ENCODE data around the gene CCND1. TPM values are rescaled to one million over a fixed set of nuclear protein-coding genes. Genes with fewer than 3 reads are reported as not detected.

CCND1 gene
- total and polyA plus RNA-seq, 7 experiments from 2014 or later, result 0.26 to 4.9 (median 0.84) TPM

DNA sequence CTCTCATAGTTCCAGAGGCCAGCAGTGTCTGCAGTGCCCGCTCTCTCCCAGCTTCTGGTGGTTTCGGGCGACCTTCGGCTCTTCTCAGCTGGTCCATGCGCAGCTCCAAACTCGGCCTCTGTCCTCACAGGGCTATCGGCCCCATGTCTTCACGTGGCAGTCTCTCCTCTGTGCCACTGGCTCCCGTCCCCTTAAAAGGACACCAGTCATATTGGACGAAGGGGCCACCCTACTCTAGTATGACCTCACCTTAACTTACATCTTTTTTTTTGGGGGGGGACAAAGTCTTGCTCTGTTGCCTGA lies 20.4 kb downstream of the CCND1 start:
- Histone ChIP-seq H3K9me3 (ENCODE audit: control insufficient read depth in 2 of 3, low read length in 3 of 3) (no peaks in the 10 kb centered on the region), H3K4me1 (ENCODE audit: control insufficient read depth in 2 of 2, insufficient read depth in 2 of 2, low read length in 2 of 2) (no peaks in the 10 kb centered on the region), H3K27ac (ENCODE audit: low read depth, low read length) (no peak overlapping the region), H3K36me3 (ENCODE audit: control insufficient read depth in 2 of 3, insufficient read depth in 3 of 3, low read length in 3 of 3) (peaks cover 0 to 48% (median 0%) of the 10 kb centered on the region in 3 experiments), H3K4me3 (ENCODE audit: low read length) (no peak overlapping the region), H3K27me3 (ENCODE audit: control insufficient read depth in 2 of 2, insufficient read depth in 2 of 2, low read length in 2 of 2) (no peaks in the 10 kb centered on the region)
- Mint-ChIP-seq H3K4me3 (no peak overlapping the region), H3K36me3 (peaks cover 0 to 25% (median 0%) of the 10 kb centered on the region in 5 donors), H3K4me1 (peaks cover 0 to 5% (median 0%) of the 10 kb centered on the region in 7 donors), H3K9me3 (no peaks in the 10 kb centered on the region), H3K27ac (no peak overlapping the region), H3K27me3 (no peaks in the 10 kb centered on the region)
- ChIA-PET CTCF (no interaction called here), POLR2A (no interaction called here)
- intact Hi-C loops (cut with micrococcal nuclease), result no loop called here
- no peak for ATAC-seq
- DNase-seq, result no peak

DNA sequence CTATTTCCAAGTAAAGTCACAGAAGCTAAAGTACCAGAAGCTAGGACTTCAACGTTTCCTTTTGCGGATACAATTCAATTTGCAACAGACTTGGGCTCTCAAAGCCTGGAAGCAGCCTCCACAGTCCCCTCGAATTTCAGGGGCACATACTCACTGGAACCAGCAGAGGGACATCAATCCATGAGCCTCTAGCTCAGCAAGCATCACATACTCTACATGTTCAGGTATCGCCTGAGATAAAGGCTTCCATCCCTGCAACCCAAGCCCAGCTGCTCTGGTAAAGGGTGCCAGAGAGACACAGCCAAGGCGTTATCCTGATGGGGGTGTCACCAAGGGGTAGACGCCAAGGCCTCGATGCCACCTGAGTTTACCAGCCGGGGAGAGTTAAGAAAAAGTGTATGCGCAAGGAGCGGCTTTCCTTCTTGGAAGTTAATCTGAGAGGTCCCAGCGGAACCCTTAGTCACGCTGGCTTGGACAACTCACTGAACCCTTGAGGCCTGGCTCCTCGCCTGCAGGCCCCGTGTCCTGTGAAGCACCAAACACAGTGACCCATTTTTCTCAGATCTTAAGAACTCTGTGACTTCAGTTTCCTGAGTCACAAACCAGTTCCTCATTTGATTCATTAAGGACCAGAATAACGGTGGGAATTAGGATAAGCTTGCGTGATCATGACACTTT lies 21.2 kb downstream of the CCND1 start:
- Histone ChIP-seq H3K27me3 (ENCODE audit: control insufficient read depth in 2 of 2, insufficient read depth in 2 of 2, low read length in 2 of 2) (no peaks in the 10 kb centered on the region), H3K36me3 (ENCODE audit: control insufficient read depth in 2 of 3, insufficient read depth in 3 of 3, low read length in 3 of 3) (peaks cover 0 to 56% (median 1%) of the 10 kb centered on the region in 3 experiments), H3K9me3 (ENCODE audit: control insufficient read depth in 2 of 3, low read length in 3 of 3) (no peaks in the 10 kb centered on the region), H3K4me3 (ENCODE audit: low read length) (no peak overlapping the region), H3K27ac (ENCODE audit: low read depth, low read length) (no peak overlapping the region), H3K4me1 (ENCODE audit: control insufficient read depth in 2 of 2, insufficient read depth in 2 of 2, low read length in 2 of 2) (no peaks in the 10 kb centered on the region)
- ChIA-PET CTCF (no interaction called here), POLR2A (no interaction called here)
- Mint-ChIP-seq H3K9me3 (no peaks in the 10 kb centered on the region), H3K4me1 (peaks cover 0 to 5% (median 0%) of the 10 kb centered on the region in 7 donors), H3K4me3 (no peak overlapping the region), H3K36me3 (peaks cover 0 to 25% (median 0%) of the 10 kb centered on the region in 5 donors), H3K27me3 (no peaks in the 10 kb centered on the region), H3K27ac (peak overlapping the region in 1 of 9 donors; percentile 40)
- no peak for DNase-seq
- ATAC-seq, result peak; percentile 60
- intact Hi-C loops (cut with micrococcal nuclease), result no loop called here

DNA sequence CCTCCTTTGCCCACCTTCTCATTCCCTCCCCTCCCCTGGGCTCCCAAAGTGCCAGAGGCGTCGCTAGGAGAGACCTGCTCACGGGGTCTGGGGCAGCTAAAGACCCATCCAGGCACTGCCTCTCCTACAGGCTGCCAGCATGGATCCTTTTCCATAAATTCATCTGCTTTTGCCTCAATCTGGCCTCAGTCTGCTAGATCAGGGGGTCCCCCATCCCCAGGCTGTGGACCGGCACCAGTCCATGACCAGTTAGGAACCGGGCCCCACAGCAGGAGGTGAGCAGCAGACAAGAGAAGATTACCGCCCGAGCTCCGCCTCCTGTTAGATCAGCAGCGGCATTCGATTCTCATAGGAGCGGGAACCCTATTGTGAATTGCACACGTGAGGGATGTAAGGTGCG lies 21.9 kb downstream of the CCND1 start:
- H3K4me3 Mint-ChIP-seq, result no peak overlapping the region
- no peaks in the 10 kb centered on the region for H3K4me1 ChIP-seq (ENCODE audit: control insufficient read depth in 2 of 2, insufficient read depth in 2 of 2, low read length in 2 of 2)
- intact Hi-C loops (cut with micrococcal nuclease), result no loop called here
- H3K9me3 ChIP-seq (ENCODE audit: control insufficient read depth in 2 of 3, low read length in 3 of 3), result no peaks in the 10 kb centered on the region
- H3K4me3 ChIP-seq (ENCODE audit: low read length), result no peak overlapping the region
- peaks cover 0 to 32% (median 4%) of the 10 kb centered on the region in 5 donors for H3K36me3 Mint-ChIP-seq
- H3K27me3 Mint-ChIP-seq, result no peaks in the 10 kb centered on the region
- no peaks in the 10 kb centered on the region for H3K27me3 ChIP-seq (ENCODE audit: control insufficient read depth in 2 of 2, insufficient read depth in 2 of 2, low read length in 2 of 2)
- H3K4me1 Mint-ChIP-seq, result peaks cover 0 to 11% (median 0%) of the 10 kb centered on the region in 7 donors
- no peaks in the 10 kb centered on the region for H3K9me3 Mint-ChIP-seq
- ChIA-PET POLR2A (no interaction called here), CTCF (no interaction called here)
- ATAC-seq (no peak), DNase-seq (no peak)
- no peak overlapping the region for H3K27ac ChIP-seq (ENCODE audit: low read depth, low read length)
- peaks cover 0 to 62% (median 4%) of the 10 kb centered on the region in 3 experiments for H3K36me3 ChIP-seq (ENCODE audit: control insufficient read depth in 2 of 3, insufficient read depth in 3 of 3, low read length in 3 of 3)
- no peak overlapping the region for H3K27ac Mint-ChIP-seq

- no peaks in the 10 kb centered on the region for H3K27me3 Mint-ChIP-seq
- intact Hi-C loops (cut with micrococcal nuclease), result no loop called here
- Histone ChIP-seq H3K9me3 (ENCODE audit: control insufficient read depth in 2 of 3, low read length in 3 of 3) (no peaks in the 10 kb centered on the region), H3K4me3 (ENCODE audit: low read length) (no peak overlapping the region), H3K27ac (ENCODE audit: low read depth, low read length) (no peak overlapping the region), H3K27me3 (ENCODE audit: control insufficient read depth in 2 of 2, insufficient read depth in 2 of 2, low read length in 2 of 2) (no peaks in the 10 kb centered on the region), H3K4me1 (ENCODE audit: control insufficient read depth in 2 of 2, insufficient read depth in 2 of 2, low read length in 2 of 2) (no peaks in the 10 kb centered on the region), H3K36me3 (ENCODE audit: control insufficient read depth in 2 of 3, insufficient read depth in 3 of 3, low read length in 3 of 3) (peaks cover 0 to 68% (median 4%) of the 10 kb centered on the region in 3 experiments)
- ATAC-seq (no peak), DNase-seq (no peak)
- H3K9me3 Mint-ChIP-seq, result no peaks in the 10 kb centered on the region
- H3K27ac Mint-ChIP-seq, result no peak overlapping the region
- no peak overlapping the region for H3K4me3 Mint-ChIP-seq
- H3K4me1 Mint-ChIP-seq, result peaks cover 0 to 14% (median 0%) of the 10 kb centered on the region in 7 donors
- ChIA-PET POLR2A (no interaction called here), CTCF (no interaction called here)
- H3K36me3 Mint-ChIP-seq, result peaks cover 0 to 34% (median 5%) of the 10 kb centered on the region in 5 donors
Measured at GRCh38 chr11:69663326-69663725, 22.4 kb downstream of the CCND1 start.

GRCh38 chr11:69664103-69664775 lies 23.3 kb downstream of the CCND1 start:
- no peak overlapping the region for H3K4me3 ChIP-seq (ENCODE audit: low read length)
- Mint-ChIP-seq H3K4me1 (peaks cover 0 to 14% (median 0%) of the 10 kb centered on the region in 7 donors), H3K36me3 (peaks cover 0 to 37% (median 5%) of the 10 kb centered on the region in 5 donors), H3K27ac (peak overlapping the region in 2 of 9 donors; percentile 41 to 65), H3K9me3 (no peaks in the 10 kb centered on the region), H3K27me3 (no peaks in the 10 kb centered on the region), H3K4me3 (no peak overlapping the region)
- ATAC-seq, result no peak
- no peak overlapping the region for H3K27ac ChIP-seq (ENCODE audit: low read depth, low read length)
- no peaks in the 10 kb centered on the region for H3K4me1 ChIP-seq (ENCODE audit: control insufficient read depth in 2 of 2, insufficient read depth in 2 of 2, low read length in 2 of 2)
- POLR2A ChIA-PET, result interaction anchor here (1.1 kb wide), 1 partner anchor 11 kb away, joined by 5 read pairs; the partner anchor contains the start of gene LTO1
- H3K36me3 ChIP-seq (ENCODE audit: control insufficient read depth in 2 of 3, insufficient read depth in 3 of 3, low read length in 3 of 3), result peaks cover 0 to 74% (median 4%) of the 10 kb centered on the region in 3 experiments
- no peak for DNase-seq
- intact Hi-C loops (cut with micrococcal nuclease), result no loop called here
- no peaks in the 10 kb centered on the region for H3K27me3 ChIP-seq (ENCODE audit: control insufficient read depth in 2 of 2, insufficient read depth in 2 of 2, low read length in 2 of 2)
- no peaks in the 10 kb centered on the region for H3K9me3 ChIP-seq (ENCODE audit: control insufficient read depth in 2 of 3, low read length in 3 of 3)
- CTCF ChIA-PET, result no interaction called here

- H3K27me3 ChIP-seq (ENCODE audit: control insufficient read depth in 2 of 2, insufficient read depth in 2 of 2, low read length in 2 of 2), result no peaks in the 10 kb centered on the region
- POLR2A ChIA-PET, result interaction anchor here (1.1 kb wide), 1 partner anchor 10 kb away, joined by 5 read pairs; the partner anchor contains the start of gene LTO1
- Mint-ChIP-seq H3K4me3 (no peak overlapping the region), H3K27me3 (no peaks in the 10 kb centered on the region), H3K9me3 (no peaks in the 10 kb centered on the region), H3K27ac (peak overlapping the region in 1 of 9 donors; percentile 41), H3K4me1 (peaks cover 0 to 14% (median 0%) of the 10 kb centered on the region in 7 donors), H3K36me3 (peaks cover 0 to 34% (median 5%) of the 10 kb centered on the region in 5 donors)
- ATAC-seq (no peak), DNase-seq (no peak)
- H3K27ac ChIP-seq (ENCODE audit: low read depth, low read length), result no peak overlapping the region
- H3K4me3 ChIP-seq (ENCODE audit: low read length), result no peak overlapping the region
- H3K9me3 ChIP-seq (ENCODE audit: control insufficient read depth in 2 of 3, low read length in 3 of 3), result no peaks in the 10 kb centered on the region
- CTCF ChIA-PET, result no interaction called here
- intact Hi-C loops (cut with micrococcal nuclease), result no loop called here
- no peaks in the 10 kb centered on the region for H3K4me1 ChIP-seq (ENCODE audit: control insufficient read depth in 2 of 2, insufficient read depth in 2 of 2, low read length in 2 of 2)
- H3K36me3 ChIP-seq (ENCODE audit: control insufficient read depth in 2 of 3, insufficient read depth in 3 of 3, low read length in 3 of 3), result peaks cover 0 to 81% (median 4%) of the 10 kb centered on the region in 3 experiments
Measured at GRCh38 chr11:69664901-69665300, 23.9 kb downstream of the CCND1 start.
